Activated gamma-delta T cell treated with Interleukin-2 at 50 U/mL for 16 hours (primary cell): ENCODE results near the gene CD58.

ENCODE experiments used
- DNase-seq: peaks from one replicate; pipeline ENCODE4 v3.0.0-alpha.2; 2020

Gene CD58

DNA sequence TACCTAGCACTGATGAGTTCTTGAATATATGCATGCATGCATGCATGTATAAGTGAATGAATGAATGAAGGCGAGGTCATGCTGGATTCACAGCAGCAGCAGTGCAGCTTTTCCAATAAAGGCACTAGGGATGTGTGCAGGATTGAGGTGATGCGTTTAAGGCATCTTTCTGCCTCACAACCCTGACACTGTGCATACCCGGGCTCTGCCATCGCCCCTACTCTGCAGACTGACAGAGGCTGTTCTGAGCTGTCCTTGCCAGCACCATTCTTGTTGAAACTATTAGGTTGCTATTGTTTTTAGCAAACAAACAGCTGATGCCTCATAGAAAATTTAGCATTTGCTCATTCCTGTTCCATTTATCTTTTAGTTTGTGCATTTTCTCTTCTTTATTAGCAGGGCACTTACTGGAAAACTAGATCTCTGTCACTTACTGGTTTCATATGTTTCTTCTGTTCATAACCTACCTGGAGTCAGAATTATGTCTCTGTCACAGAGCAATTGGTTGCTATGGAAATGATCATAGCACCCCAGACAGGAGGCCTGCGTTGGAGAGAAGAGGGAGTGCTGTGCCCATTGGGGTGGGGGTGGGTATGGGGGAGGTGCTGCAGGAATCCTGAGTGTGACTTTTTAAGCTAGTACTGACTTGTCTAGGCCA lies 79.0 kb downstream of the CD58 start:
- no peak for DNase-seq

GRCh38 chr1:116490588-116490987 lies 80.2 kb downstream of the CD58 start:
- DNase-seq = no peak

DNA sequence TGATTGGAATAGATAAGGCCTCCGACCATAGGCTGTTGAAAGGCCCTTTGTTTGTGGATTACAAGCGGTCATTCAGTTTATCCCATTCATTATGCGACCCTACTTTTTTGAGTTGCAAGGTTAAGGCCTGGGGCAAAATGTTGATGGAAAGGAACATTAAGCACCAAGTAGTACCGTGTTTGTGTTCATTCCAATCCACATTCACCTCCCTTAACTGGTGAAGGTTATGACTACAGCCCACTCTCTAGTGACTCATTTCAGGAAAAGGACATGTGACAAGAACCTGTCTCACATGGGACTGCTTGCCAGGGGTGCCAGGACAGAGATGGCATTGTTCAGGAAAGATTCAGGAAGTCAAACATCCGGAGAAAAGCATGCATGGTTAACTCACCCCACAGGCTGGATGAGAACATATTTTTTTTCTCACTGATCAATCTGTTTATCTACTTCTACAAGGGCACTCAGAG lies 81.6 kb downstream of the CD58 start:
- DNase-seq = no peak

DNA sequence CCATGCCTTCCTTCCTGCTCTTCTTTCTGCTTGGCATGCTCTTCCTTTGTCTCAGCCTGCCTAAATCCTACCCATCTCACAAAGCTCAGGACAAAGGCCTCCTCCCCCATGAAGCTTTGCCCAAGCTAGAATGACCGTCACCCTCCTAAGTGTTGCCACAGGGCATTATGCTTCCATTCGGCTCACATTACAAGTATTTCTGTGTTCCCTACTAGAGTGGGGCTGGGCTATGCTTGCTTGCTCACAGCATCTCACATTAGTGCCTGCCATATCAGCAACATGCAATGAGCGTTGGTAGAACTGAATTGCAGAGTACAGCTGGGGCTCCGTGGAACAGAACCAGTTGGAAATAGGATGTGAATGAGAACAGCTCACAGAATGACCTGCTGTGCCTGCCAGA lies 82.8 kb downstream of the CD58 start:
- no peak for DNase-seq

GRCh38 chr1:116487583-116487982 lies 83.2 kb downstream of the CD58 start:
- no peak for DNase-seq

DNA sequence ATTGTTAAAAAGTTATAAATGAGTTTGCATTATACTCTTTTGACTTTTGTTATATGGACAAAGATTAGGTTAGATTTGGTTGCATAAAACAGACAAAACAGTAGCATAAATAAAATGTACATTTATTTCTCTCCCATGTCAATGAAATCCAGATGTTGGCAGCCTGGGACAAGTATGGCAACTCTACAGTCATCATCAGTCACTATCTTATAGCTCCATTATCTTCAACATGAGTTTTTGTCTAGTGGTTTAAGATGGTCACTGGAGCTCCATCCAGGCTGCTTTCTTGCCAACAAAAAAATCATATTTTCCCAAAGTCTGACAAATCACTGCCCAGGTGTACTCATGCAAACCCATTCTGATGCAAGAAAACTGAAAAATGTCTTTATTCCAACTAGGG lies 83.8 kb downstream of the CD58 start:
- DNase-seq = no peak

DNA sequence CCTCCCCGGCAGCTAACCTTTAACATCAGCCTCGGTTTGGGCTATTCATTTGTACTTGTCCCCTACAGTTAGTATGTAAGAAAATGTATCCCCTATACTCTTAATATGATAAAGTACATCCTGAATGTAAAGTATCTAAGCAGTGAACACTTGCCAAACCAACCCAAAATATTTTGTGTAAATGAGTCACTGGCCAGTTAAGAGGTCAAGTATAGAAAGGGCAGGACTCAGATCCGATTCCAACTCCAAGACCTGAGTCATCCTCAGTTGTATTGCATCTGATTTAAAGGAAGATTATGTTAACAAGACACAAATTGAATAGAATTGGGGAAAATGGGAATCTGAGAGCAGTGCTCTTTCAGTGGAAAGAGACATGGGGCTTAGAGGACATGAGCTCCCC lies 84.4 kb downstream of the CD58 start:
- DNase-seq = no peak

DNA sequence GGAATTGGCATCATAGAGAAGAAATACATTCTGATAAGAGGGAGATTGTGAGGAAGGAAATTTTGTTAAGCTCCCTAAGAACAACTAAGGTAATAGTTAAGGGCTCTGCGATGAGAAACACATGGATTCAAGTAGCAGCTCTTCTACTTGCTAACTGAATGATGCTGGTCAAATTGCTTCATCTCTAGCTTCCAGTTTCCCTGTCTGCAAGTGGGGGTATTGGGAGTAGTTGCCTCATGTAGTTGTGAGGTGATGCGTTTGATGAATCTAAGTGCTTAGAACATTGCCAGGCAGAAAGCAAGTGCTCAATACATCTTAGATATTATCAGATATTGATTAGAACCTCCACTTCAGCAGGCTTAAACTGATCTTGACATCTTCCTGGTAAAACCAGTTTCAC lies 84.8 kb downstream of the CD58 start:
- no peak for DNase-seq

GRCh38 chr1:116485071-116485735 lies 85.6 kb downstream of the CD58 start:
- DNase-seq = peak; percentile 90

- DNase-seq = no peak
Observed at GRCh38 chr1:116483481-116484309, 87.1 kb downstream of the CD58 start.

DNA sequence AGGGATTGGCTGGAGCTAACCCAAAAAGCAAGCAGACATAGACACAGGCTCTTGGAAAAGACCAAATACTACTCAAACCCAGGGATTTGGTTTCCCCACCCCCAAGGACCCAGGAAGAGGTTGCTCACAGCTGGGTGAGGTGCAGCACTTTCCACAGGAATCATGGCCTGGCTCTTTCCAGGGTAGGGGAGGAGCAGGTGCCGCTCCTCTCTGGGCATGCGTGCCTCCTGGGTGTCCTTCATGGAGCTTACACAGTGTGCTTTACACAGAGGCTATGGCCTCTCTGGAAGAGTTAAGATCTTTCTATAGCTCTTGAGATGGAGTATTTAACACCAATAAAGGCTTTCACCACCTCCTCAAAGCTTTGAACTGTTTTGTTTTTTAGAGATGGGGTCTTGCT lies 88.3 kb downstream of the CD58 start:
- DNase-seq = no peak

DNA sequence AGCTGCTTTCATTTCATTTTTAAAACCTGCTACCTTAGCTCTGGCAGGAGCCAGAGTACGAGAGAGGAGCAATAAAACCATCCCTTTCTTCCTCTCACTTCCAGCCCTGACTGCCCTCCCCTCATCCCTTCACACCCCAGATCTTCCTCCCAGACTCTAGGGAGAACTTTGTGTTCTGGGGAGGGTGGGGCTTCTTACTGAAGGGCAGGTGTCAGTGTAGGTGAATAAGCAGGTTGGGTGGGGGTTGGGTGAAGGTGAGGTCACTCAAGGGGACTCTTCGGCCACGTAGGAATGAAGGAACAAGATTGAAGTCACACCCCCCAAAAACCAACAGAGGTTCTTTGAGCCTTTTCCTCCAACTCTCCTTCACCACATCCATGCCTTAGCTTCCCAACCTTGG lies 88.9 kb downstream of the CD58 start:
- no peak for DNase-seq

GRCh38 chr1:116478621-116479020 lies 92.2 kb downstream of the CD58 start:
- no peak for DNase-seq

- DNase-seq = no peak
Observed at GRCh38 chr1:116477429-116477828, 93.4 kb downstream of the CD58 start.

DNA sequence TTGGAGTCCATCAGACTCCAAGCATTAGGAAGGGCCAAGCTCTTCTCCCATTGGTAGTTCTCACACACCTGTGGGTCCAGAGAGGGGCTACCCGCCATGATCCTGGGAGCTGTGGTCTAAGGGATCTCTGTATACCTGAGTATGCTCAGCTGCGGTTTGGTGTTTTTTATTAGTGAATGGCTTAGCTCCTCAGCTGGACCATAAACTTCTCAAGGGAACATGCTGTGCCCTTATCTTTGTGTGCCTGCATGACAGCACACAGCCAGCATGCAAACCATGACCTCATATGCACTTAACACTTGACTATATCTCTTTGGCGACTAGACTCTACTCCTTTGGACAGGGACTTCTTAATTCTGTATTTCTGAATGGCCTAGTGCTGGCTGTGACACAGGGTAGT lies 94.5 kb downstream of the CD58 start:
- no peak for DNase-seq

DNA sequence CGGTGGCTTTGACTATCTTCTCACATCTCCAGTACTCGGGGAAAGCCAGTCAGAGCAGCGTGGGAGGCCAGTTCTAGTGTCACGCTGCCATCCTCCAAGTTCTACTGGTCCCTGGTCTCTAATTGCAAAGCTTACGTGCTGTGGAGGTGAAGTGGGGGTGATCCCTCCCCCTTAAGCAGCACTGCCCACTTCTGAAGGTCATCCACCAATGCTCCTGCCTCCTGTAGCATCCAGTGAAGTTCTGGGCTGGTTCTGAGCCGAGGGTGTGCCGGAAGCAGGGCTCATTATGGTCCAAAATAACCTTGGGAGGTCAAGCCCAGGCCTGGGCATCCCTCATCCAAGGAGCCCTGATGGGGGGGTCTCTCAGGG lies 95.0 kb downstream of the CD58 start:
- no peak for DNase-seq

DNA sequence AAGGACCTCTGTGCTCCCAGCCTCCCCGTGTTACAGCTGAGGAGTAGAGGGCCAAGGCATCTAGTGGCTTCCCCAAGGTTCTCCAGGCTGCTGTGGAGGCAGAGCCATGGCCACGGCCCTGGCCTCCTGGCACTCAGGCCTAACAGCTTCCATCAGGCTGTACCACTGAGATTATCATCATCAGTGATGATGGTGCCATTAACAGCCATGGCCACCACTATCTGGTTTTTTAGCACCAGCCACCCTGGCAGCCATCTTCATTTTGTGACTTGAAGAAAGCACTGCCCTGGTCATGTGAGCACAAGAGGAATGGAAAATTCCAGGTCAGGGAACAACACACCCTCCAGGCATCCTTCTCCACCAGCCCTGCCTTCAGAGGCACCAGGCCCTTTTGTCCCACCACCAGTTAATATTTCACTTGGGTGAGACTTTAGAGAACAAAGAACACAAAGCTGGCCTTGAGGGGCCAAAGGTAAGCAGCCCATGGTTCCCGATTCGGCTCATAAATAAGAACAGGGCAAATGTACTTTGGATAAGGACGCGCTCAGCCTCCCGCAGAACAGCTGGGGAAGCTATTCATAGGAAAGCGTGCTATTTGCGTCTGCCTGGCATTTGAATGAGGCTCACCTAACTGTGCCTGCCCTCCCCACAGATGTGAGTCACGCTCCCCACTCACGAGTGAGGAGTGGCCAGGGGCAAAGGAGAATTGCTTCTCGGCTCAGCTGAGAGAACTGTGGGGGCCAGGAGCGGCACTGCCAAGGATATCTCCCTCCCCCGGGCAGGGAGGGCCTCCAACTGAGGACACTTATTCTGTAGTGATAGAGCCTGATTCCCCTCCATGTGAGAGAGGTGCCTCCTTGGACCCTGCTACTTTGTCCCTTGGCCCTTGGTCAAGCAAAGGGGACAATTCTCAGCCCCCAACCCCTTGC lies 95.6 kb downstream of the CD58 start:
- DNase-seq = no peak

- DNase-seq = no peak
Observed at GRCh38 chr1:116472431-116472961, 98.3 kb downstream of the CD58 start.

DNA sequence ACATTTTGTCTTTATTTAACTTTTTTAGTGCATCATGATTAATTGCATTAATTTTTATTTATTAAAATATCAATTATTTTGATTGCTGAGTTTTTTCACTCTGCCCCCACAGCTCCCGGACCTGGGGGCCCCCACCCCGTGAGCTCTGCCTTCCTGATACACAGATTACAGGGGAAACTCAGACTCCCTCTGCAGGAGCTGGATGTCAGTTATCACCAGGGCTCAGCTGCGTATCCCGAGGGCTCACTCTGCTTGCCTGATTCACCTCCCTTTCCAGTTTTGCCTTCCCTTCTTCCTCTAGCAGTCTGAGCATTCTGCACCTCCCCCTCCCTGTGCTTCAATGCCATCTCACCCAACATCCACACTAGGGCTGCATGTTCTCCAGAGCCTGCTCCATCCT lies 99.6 kb downstream of the CD58 start:
- no peak for DNase-seq

- no peak for DNase-seq
Observed at GRCh38 chr1:116470671-116471070, 100.2 kb downstream of the CD58 start.

DNA sequence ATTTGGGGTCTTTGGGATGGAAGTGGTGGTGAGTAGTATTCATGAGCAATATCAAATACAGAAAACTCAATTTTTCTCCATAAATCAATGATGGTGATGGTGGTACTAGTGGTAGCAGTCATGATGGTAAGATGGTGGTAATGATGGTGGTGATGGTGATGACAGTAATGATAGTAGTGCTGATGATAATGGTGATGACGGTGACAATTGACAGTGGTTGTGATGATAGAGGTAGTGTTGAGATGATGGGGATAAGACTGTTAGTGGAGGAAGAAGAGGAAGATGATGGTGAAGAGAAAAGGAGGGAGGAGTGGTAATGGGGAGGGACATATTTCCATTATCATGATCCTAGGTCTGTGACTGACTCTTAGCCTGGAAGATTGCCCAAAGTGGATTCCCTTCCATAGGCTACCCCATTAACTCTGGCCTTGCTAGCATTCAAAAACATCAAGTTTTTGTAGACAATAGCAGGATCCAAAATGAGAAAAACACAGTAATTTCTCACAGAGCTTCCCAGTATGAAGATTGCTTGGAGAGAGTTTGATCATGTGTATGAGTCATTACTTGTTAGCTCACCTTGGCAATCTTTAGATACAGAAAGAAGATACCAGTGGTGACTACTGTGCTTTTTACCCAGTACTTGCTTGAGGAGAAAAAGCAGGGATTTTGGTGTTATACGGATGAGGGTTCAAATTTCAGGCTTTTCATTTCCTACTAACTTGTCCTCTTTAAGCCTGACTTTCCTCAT lies 103.8 kb downstream of the CD58 start:
- DNase-seq = no peak
